KOPT-K1 (cell line): ENCODE measurements around the gene FAM50B.

Experiments
- H3K27ac ChIP-seq: fragments of 200-600 bp; sonication (generic); 2 replicates; pipeline ENCODE4 v1.5.1; 2016; ENCODE audit warnings: antibody characterized with exemption, mild to moderate bottlenecking, low read depth, low read length; ENCODE audit not compliant: poor library complexity, severe bottlenecking
- H3K36me3 ChIP-seq: fragments of 200-600 bp; sonication (generic); 2 replicates; pipeline ENCODE4 v1.5.1; 2017; ENCODE audit warnings: antibody characterized with exemption, mild to moderate bottlenecking, low read length, moderate library complexity; ENCODE audit not compliant: insufficient read depth
- H3K9me3 ChIP-seq: fragments of 200-600 bp; sonication (generic); 2 replicates; pipeline ENCODE4 v1.5.1; 2017; ENCODE audit warnings: antibody characterized with exemption, low read length, mild to moderate bottlenecking; ENCODE audit not compliant: insufficient read depth, poor library complexity, severe bottlenecking

Gene FAM50B

GRCh38 chr6:3813150-3813780 lies 35.9 kb upstream of the FAM50B start:
- Histone ChIP-seq H3K27ac (no peak overlapping the region), H3K9me3 (no peaks in the 10 kb centered on the region), H3K36me3 (no peaks in the 10 kb centered on the region)

GRCh38 chr6:3813918-3814317 lies 35.3 kb upstream of the FAM50B start:
- Histone ChIP-seq H3K27ac (no peak overlapping the region), H3K36me3 (no peaks in the 10 kb centered on the region), H3K9me3 (no peaks in the 10 kb centered on the region)

GRCh38 chr6:3814539-3814938 lies 34.6 kb upstream of the FAM50B start:
- Histone ChIP-seq H3K27ac (no peak overlapping the region), H3K36me3 (no peaks in the 10 kb centered on the region)

GRCh38 chr6:3816251-3816650 lies 32.9 kb upstream of the FAM50B start:
- H3K27ac ChIP-seq, result no peak overlapping the region
- H3K36me3 ChIP-seq, result no peaks in the 10 kb centered on the region
- H3K9me3 ChIP-seq, result no peaks in the 10 kb centered on the region

More at GRCh38 chr6:3814539-3814938, 34.6 kb upstream of the FAM50B start:
- H3K9me3 ChIP-seq, result no peaks in the 10 kb centered on the region

- Histone ChIP-seq H3K36me3 (no peaks in the 10 kb centered on the region), H3K27ac (no peak overlapping the region), H3K9me3 (no peaks in the 10 kb centered on the region)
These were observed 29.7 kb upstream of the FAM50B start for GRCh38 chr6:3819161-3820110.

GRCh38 chr6:3820563-3820962 lies 28.6 kb upstream of the FAM50B start:
- Histone ChIP-seq H3K9me3 (no peaks in the 10 kb centered on the region), H3K36me3 (no peaks in the 10 kb centered on the region), H3K27ac (no peak overlapping the region)

GRCh38 chr6:3822747-3823445 lies 26.3 kb upstream of the FAM50B start:
- no peak overlapping the region for H3K27ac ChIP-seq
- no peaks in the 10 kb centered on the region for H3K36me3 ChIP-seq
- no peaks in the 10 kb centered on the region for H3K9me3 ChIP-seq

GRCh38 chr6:3823671-3824070 lies 25.5 kb upstream of the FAM50B start:
- Histone ChIP-seq H3K27ac (no peak overlapping the region), H3K9me3 (no peaks in the 10 kb centered on the region)

GRCh38 chr6:3825331-3825831 lies 23.8 kb upstream of the FAM50B start:
- Histone ChIP-seq H3K27ac (no peak overlapping the region), H3K9me3 (no peaks in the 10 kb centered on the region), H3K36me3 (no peaks in the 10 kb centered on the region)

More at GRCh38 chr6:3823671-3824070, 25.5 kb upstream of the FAM50B start:
- H3K36me3 ChIP-seq, result no peaks in the 10 kb centered on the region

- H3K9me3 ChIP-seq, result no peaks in the 10 kb centered on the region
- H3K27ac ChIP-seq, result no peak overlapping the region
- H3K36me3 ChIP-seq, result no peaks in the 10 kb centered on the region
These were observed 23.2 kb upstream of the FAM50B start for GRCh38 chr6:3825851-3826581.

- no peak overlapping the region for H3K27ac ChIP-seq
- H3K36me3 ChIP-seq, result no peaks in the 10 kb centered on the region
- no peaks in the 10 kb centered on the region for H3K9me3 ChIP-seq
These were observed 19.9 kb upstream of the FAM50B start for GRCh38 chr6:3829285-3829684.

- Histone ChIP-seq H3K9me3 (no peaks in the 10 kb centered on the region), H3K36me3 (no peaks in the 10 kb centered on the region), H3K27ac (no peak overlapping the region)
These were observed 18.4 kb upstream of the FAM50B start for GRCh38 chr6:3830806-3831205.

GRCh38 chr6:3831761-3832530 lies 17.2 kb upstream of the FAM50B start:
- H3K27ac ChIP-seq, result no peak overlapping the region
- H3K36me3 ChIP-seq, result no peaks in the 10 kb centered on the region
- no peaks in the 10 kb centered on the region for H3K9me3 ChIP-seq
